GM18907 (cell line): ENCODE measurements around the gene RPTOR.

Source experiments
- ATAC-seq: cut with Tn5 transposase; IDR thresholded peaks from one replicate; pipeline ENCODE4 v1.9.1; 2021; ENCODE audit warnings: mild to moderate bottlenecking, moderate library complexity; ENCODE audit not compliant: unreplicated experiment

Gene RPTOR

DNA sequence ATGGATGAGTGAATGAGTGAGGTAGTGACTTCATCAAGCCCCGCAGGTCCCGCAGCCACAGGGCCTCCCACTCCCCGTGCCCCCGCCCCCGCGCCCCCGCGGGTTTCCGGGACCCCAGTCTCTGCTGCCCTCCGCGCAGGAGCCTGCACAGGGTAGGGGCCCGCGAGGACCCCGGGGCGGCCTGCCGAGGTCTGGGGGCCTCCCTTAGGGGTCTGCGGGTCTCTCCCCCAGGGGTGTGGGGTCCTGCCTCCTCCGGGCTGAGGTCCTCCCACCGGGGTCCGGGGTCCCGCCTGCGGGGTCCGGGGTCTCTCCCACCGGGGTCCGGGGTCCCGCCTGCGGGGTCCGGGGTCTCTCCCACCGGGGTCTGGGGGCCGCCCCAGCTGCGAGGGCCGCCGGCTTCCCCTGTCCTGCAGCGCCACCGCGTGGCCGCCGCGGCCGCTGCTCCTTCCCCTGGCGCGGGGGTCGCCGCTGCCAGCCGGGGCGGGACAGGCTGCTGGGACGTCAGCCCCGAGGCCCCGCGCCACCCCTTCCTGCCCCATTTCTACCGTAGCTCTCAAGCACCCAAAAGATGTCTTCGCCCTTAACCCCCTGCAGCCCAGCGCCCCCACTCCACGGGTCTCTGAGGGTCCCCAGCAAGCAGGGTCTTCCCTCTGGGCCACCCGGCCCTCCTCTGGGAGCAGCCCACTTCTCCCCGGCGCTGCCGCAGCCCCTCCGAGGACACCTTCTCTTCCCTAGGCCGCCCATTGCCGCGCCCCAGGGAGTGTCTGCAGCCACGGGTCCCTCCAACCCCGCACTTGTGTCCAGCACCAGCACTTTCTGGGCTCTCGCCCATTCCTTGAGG, 436.6 kb downstream of the RPTOR start:
- ATAC-seq, result no peak

- no peak for ATAC-seq
These were observed 437.3 kb downstream of the RPTOR start for GRCh38 chr17:80981929-80982425.

- no peak for ATAC-seq
These were observed 437.9 kb downstream of the RPTOR start for GRCh38 chr17:80982426-80982974.

DNA sequence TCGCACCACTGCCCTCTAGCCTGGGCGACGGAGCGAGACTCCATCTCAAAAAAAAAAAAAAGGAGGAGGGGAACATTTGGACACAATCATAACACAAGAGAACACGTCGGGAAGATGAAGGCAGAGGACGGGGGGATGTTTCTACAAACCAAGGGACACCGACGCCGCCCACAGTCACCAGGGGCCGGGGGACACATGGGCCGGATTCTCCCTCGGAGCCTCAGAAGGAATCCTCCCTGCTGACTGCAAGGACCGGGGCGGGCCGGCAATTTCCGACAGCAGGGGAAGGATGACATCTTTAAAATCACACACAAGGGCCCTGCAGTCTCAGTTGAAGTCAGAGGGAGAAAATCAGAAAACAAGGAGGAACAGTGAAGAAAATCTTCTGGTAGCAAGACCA, 438.9 kb downstream of the RPTOR start:
- ATAC-seq, result no peak

- no peak for ATAC-seq
These were observed 440.1 kb downstream of the RPTOR start for GRCh38 chr17:80984749-80985148.

DNA sequence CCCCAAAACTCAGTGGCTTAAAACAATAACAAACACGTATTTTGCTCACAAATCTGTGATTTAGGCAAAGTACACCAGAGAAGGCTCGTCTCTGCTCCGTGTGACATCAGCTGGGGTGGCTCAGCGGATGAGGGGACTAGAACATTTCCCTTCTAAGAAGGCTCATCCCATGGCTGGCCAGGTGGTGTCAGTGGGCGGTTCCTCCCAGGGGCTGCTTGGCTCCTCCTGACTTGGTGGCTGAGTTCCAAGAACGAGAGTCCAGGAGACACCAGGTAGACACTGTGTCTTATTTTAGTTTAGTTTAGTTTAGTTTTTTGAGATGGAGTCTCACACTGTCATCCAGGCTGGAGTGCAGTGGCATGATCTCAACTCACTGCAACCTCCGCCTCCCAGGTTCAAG, 441.4 kb downstream of the RPTOR start:
- ATAC-seq, result no peak

DNA sequence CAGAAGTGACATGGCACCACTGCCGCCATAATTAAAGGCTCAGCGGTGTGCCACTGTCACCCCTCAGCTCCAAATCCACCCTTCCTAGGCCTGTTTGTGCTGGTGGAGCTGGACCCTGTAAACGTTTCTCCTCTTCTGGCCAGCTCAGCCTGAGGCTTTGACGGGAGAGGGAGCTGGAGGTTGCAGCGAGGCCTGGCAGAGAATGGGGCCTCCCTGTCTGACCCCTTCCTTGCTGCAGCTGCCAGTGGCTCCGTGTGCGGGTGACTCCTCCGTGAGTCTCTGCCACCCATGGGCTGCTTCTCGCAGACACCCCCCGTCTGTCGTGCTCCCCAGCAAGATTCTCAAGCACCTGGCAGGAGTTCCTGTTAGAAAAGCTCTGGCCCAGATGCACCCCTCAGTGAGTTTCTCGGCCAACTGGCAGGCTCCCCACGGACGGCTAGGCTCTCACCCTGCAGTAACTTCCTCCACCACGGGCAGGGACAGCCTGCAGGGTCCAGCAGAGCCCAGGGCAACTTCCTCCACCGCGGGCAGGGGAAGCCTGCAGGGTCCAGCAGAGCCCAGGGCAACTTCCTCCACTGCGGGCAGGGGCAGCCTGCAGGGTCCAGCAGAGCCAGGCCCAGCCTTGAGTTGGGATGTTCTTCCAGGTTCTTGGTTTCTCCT, 442.3 kb downstream of the RPTOR start:
- no peak for ATAC-seq

DNA sequence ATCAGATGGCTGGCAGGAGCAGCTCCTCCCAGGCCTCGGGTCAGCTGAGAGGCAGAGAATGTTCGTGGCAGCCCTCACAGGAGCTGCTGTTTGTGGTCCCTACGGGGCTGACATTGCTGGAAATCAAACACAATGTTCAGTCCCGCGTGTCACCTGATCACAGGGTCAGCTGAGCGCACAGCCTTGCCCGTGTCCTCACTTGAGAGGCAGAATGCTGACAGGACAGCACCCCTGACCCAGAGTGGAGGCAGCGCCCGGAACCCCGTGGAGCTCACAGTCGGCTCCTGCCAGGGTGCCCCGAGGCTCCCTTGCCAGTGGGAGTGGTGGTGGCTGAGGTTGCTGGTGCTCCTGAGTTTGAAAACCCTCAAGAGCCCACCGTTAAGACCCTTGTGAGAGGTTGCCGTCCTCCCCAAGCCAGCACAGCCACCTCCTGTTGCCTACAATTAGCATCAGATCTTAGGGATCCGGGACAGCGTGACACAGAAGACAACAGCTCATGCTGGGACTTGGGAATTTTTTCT, 443.4 kb downstream of the RPTOR start:
- no peak for ATAC-seq

- ATAC-seq, result no peak
These were observed 444.9 kb downstream of the RPTOR start for GRCh38 chr17:80989586-80989913.

GRCh38 chr17:80990921-80991644, 446.4 kb downstream of the RPTOR start:
- ATAC-seq, result no peak

GRCh38 chr17:80991645-80992076, 447.0 kb downstream of the RPTOR start, which contains the start of gene CHMP6:
Gene CHMP6, plus strand, starts transcription at chr17:80991841. Its CDS starts 78 bp downstream, at chr17:80991919.
- peak; percentile 65 for ATAC-seq

GRCh38 chr17:80992077-80992947, 447.7 kb downstream of the RPTOR start:
- ATAC-seq, result peak; percentile 25

- no peak for ATAC-seq
These were observed 448.4 kb downstream of the RPTOR start for GRCh38 chr17:80992948-80993624.

DNA sequence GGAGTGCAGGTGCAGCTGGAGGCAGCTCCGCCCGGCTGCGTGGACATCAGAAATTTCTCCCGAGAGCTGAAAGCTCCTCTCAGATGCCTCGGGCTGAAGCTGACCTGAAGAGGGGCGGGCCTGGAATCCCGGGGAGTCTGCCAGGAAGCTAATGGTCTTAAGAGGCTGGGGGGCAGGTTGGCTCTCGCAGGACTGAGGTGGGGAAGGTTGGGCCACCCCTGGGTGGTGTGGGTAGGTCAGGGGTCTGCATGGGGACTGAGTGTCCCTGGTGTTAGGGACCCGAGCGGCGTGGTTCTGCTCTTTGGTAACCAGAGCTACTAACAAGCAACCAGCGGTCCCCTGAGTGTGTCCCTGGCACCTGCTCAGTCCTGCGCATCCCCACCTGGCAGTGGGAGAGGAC, 450.5 kb downstream of the RPTOR start:
- no peak for ATAC-seq

GRCh38 chr17:80996422-80997305, 452.0 kb downstream of the RPTOR start:
- ATAC-seq, result no peak

DNA sequence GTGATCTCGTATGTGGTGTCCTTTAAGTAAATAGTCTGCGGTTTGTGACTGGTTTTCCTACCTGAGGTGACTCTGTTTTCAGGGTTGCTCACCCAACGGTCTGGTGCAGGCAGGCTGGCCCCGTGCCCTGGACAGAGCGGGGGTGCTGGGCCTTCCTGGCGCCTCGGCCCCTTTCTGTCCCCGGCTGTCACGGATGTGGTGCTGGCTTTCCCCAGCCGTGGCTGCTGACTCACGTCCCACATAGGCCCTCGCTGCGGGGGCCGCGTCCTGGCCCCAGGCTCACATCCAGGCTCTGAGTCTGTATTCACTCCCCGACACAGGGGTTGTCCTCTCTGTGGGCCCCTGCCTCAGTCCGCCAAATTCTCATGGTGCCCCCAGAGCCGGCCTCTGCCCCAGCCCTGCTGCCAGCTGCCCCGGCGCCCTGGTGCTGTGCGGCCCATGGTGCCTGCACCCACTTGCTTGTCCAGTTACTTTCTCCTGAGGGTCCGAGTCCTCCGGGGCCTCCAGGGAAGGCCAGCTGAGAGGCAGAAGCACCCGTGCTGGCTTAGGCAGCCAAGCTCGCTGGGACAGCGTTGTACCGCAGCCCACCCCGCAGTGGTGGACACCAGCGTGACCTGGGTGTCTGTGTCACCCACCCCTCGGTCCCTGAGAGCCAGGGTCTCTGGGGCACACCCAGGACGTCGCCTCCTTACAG, 452.9 kb downstream of the RPTOR start:
- ATAC-seq, result no peak

DNA sequence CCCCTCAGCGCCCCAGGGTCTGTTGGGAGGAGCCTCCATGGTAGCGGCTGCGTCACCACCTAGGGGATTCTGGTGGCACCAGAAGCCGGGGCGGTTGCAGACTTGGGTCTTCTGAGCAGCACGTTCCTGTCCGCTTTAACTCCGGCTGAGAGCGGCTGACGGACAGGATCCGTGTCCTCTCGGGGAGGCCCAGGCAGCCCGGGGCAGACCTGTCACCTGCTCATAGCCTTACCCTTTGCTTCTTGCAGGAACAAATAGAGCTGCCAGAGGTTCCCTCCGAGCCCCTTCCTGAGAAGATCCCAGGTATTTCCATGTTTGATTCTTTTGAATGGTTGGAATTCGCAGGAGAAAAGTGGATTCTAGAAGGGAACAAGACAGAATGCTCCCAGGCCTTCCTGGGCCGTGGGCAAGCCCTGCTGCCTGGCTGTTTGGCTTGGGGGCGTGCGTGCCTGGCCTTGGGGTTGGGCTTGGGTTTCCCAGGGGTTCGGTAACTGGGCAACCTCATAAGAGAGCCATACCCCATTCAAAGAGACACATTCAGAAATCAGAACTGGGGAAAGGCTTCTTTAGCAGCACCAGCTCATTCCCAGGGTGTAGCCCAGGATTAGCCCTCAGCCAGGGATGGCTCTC, 453.6 kb downstream of the RPTOR start:
- ATAC-seq, result no peak
